AG09309 (cell line): Measurements from ENCODE around the gene SNX3.

Source experiments
- DNase-seq: peaks from one replicate; pipeline ENCODE4 v3.0.0-alpha.2; 2010; ENCODE audit warnings: low read depth
- H3K4me3 ChIP-seq: 2 replicates; pipeline ENCODE4 v1.5.1; 2011; ENCODE audit warnings: mild to moderate bottlenecking, low read depth, low read length, moderate library complexity; ENCODE audit not compliant: control insufficient read depth
- TF ChIP-seq, protein P1 (sequence below): IDR thresholded peaks from 2 replicates; pipeline ENCODE4 v1.5.1; 2011; ENCODE audit warnings: mild to moderate bottlenecking, low read depth, low read length, inconsistent platforms; ENCODE audit not compliant: insufficient read depth, control insufficient read depth; ENCODE audit errors: missing control alignments

Gene SNX3

DNA sequence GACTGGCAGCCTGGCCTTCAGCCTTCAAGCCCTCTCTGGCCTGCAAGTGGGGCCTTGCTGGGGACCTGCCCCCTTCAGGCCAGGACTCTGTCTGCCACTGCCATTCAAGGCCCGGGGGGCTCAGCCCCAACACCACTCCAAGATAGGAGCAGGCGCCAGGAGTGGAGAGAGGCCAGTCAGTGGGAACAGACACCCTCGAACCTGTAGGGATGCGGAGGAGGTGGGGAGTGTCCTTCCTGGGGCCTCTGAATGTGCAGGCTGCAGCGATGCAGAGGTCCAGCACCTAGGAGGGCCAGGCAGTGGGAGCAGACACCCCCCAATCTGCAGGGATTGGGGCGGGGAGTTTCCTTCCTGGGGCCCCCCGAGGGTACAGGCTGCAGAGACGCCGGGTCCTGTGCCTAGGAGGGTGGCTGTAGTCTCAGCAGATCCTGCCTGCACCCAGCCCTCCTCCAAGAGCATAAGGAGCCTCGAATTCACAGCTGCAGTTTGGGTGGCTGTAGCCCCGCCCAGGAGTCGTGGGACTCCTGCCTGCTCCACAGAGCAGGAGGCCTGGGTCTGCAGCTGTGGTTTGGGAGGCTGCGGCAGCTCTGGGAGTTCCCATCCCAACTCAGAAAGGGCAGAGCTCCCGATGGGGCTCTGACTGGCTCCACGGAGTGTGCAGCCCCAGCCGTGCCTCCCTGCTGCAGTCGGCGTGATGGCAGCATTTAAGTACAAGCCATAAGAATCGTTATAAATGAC, 61.9 kb downstream of the SNX3 start:
- DNase-seq: no peak
- no peak overlapping the region for H3K4me3 ChIP-seq
- TF ChIP-seq, protein P1, sequence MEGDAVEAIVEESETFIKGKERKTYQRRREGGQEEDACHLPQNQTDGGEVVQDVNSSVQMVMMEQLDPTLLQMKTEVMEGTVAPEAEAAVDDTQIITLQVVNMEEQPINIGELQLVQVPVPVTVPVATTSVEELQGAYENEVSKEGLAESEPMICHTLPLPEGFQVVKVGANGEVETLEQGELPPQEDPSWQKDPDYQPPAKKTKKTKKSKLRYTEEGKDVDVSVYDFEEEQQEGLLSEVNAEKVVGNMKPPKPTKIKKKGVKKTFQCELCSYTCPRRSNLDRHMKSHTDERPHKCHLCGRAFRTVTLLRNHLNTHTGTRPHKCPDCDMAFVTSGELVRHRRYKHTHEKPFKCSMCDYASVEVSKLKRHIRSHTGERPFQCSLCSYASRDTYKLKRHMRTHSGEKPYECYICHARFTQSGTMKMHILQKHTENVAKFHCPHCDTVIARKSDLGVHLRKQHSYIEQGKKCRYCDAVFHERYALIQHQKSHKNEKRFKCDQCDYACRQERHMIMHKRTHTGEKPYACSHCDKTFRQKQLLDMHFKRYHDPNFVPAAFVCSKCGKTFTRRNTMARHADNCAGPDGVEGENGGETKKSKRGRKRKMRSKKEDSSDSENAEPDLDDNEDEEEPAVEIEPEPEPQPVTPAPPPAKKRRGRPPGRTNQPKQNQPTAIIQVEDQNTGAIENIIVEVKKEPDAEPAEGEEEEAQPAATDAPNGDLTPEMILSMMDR: no peak

DNA sequence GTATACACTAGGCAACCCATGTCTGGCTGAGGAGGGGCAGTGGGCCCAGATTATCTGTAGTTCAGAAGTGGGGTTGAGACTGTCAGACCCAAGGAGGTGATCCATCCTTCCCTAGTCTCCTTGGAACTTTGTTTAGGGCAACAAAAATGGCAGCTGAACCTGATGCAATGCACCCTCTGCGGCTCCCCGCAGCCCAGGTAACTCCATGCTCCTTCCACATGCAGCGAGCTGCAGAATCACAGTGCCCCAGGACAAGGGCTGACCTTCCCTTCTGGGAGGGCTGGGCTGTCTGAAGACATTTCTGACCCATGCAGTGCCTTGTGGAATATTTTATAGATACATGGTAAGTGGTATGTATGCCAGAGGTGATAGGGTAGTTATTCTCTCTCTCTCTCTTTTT, 65.6 kb downstream of the SNX3 start:
- TF ChIP-seq, protein P1: no peak
- no peak for DNase-seq
- H3K4me3 ChIP-seq: no peak overlapping the region

GRCh38 chr6:108194503-108194902, 66.3 kb downstream of the SNX3 start:
- no peak for DNase-seq
- no peak overlapping the region for H3K4me3 ChIP-seq
- TF ChIP-seq, protein P1: no peak

GRCh38 chr6:108193835-108194234, 67.0 kb downstream of the SNX3 start:
- DNase-seq: no peak
- no peak overlapping the region for H3K4me3 ChIP-seq
- TF ChIP-seq, protein P1: no peak

- H3K4me3 ChIP-seq: no peak overlapping the region
- DNase-seq: no peak
- TF ChIP-seq, protein P1: no peak
Observed at GRCh38 chr6:108193131-108193530, 67.7 kb downstream of the SNX3 start.

DNA sequence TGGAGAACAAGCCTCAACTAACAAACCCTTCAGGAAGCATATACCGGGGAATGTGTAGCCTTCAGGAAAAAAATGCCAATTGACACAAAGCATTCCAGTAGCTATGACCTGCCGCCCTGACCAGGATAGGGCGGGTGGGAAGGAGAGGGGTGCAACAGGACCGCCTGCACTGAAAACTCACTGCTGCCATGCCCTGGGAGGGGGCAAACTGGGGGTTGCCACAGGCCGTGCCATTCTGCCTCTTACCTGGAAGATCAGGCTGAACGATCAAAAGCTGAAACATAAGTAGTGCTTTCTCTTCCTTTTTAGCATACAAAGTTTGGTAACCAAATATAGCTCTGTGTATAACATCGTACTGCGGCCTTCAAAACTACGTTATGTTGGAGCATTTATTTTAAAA, 73.3 kb downstream of the SNX3 start:
- H3K4me3 ChIP-seq: no peak overlapping the region
- TF ChIP-seq, protein P1: no peak
- no peak for DNase-seq
